H1 (cell line): ENCODE data around the gene MPV17L2. TPM values are rescaled to one million over a fixed set of nuclear protein-coding genes. Genes with fewer than 3 reads are reported as not detected.

Experiments used
- CTCF ChIA-PET: fragments of 300-600 bp; sonication (Branson Sonifier 250); formaldehyde crosslinking; loops from one replicate; lab custom pipeline; 2021; ENCODE audit not compliant: partially characterized antibody; lab: Charles Lee
- POLR2A ChIA-PET: fragments of 300-600 bp; sonication (Branson Sonifier 250); formaldehyde crosslinking; loops from one replicate; lab custom pipeline; 2021; ENCODE audit warnings: inconsistent platforms; ENCODE audit not compliant: partially characterized antibody; lab: Charles Lee
- DNase-seq, 2 experiments: peaks; one replicate each; pipeline versions ENCODE4 v3.0.0 to v3.0.0-alpha.2; 2010 to 2022; ENCODE audit warnings: low spot score in 2 of 2, low read depth in 1 of 2, mixed read lengths in 1 of 2
- FAIRE-seq: peaks from 2 replicates; lab custom pipeline; 2011; peaks lifted over from hg19 to GRCh38; lab: Jason Lieb, UNC
- H2AFZ ChIP-seq: 2 replicates; pipeline ENCODE4 v1.8.1; 2012; ENCODE audit warnings: low read length, inconsistent platforms
- H2AK5ac ChIP-seq: 2 replicates; pipeline ENCODE4 v1.6.1; 2013; ENCODE audit warnings: low read depth, low read length
- H2BK120ac ChIP-seq: replicated peaks from 2 replicates; pipeline ENCODE3; 2013; ENCODE audit warnings: low read depth, low read length, inconsistent platforms
- H2BK12ac ChIP-seq: 2 replicates; pipeline ENCODE4 v1.6.1; 2013; ENCODE audit warnings: low read depth, low read length
- H2BK15ac ChIP-seq: 2 replicates; pipeline ENCODE4 v1.6.1; 2013; ENCODE audit warnings: low read length
- H2BK20ac ChIP-seq: 2 replicates; pipeline ENCODE4 v1.6.1; 2013; ENCODE audit warnings: low read length
- H2BK5ac ChIP-seq: 2 replicates; pipeline ENCODE4 v1.6.1; 2013; ENCODE audit warnings: low read depth, low read length
- H3K14ac ChIP-seq: 2 replicates; pipeline ENCODE4 v1.6.1; 2013; ENCODE audit warnings: inconsistent platforms; ENCODE audit not compliant: insufficient read length
- H3K18ac ChIP-seq: 2 replicates; pipeline ENCODE4 v1.6.1; 2013; ENCODE audit warnings: low read length; ENCODE audit errors: extremely low read depth
- H3K23ac ChIP-seq: 2 replicates; pipeline ENCODE4 v1.6.1; 2013; ENCODE audit warnings: inconsistent platforms; ENCODE audit not compliant: insufficient read length
- H3K23me2 ChIP-seq: 2 replicates; pipeline ENCODE4 v1.6.1; 2013; ENCODE audit warnings: low read depth, low read length
- H3K27ac ChIP-seq: 2 replicates; pipeline ENCODE4 v1.6.1; 2011; ENCODE audit warnings: low read depth, low read length, inconsistent platforms
- H3K27me3 ChIP-seq, 4 experiments: replicated peaks in 1 of 4; 1 replicate in 1 of 4; 2 replicates in 3 of 4; pipeline versions ENCODE4 v1.6.1 to v1.8.1; 2011 to 2013; ENCODE audit warnings: low read length in 3 of 4, mild to moderate bottlenecking in 3 of 4, inconsistent platforms in 2 of 4, mixed read lengths in 2 of 4, moderate library complexity in 1 of 4; ENCODE audit not compliant: control insufficient read depth in 3 of 4, insufficient read depth in 3 of 4; ENCODE audit errors: extremely low read depth in 1 of 4
- H3K36me3 ChIP-seq, 4 experiments: 2 replicates each; pipeline versions ENCODE4 v1.6.1 to v1.8.1; 2011 to 2013; ENCODE audit warnings: mild to moderate bottlenecking in 4 of 4, low read length in 3 of 4, moderate library complexity in 2 of 4, control low read depth in 1 of 4, inconsistent platforms in 1 of 4; ENCODE audit not compliant: insufficient read depth in 4 of 4, control insufficient read depth in 2 of 4
- H3K4ac ChIP-seq: replicated peaks from 2 replicates; pipeline ENCODE3; 2013; ENCODE audit warnings: low read length, low read depth, mixed read lengths, inconsistent platforms; ENCODE audit not compliant: insufficient read length
- H3K4me1 ChIP-seq, 4 experiments: replicated peaks in 1 of 4; 1 replicate in 1 of 4; 2 replicates in 3 of 4; pipeline versions ENCODE4 v1.6.1 to v1.8.1; 2011 to 2013; ENCODE audit warnings: low read length in 3 of 4, inconsistent platforms in 2 of 4, mixed read lengths in 1 of 4; ENCODE audit not compliant: insufficient read depth in 4 of 4, control insufficient read depth in 3 of 4
- H3K4me2 ChIP-seq, 2 experiments: 2 replicates each; pipeline versions ENCODE4 v1.6.1 to v1.8.1; 2011 to 2013; ENCODE audit warnings: low read depth in 2 of 2, low read length in 2 of 2, control low read depth in 1 of 2, inconsistent platforms in 1 of 2, mild to moderate bottlenecking in 1 of 2; ENCODE audit not compliant: insufficient read depth in 1 of 2
- H3K4me3 ChIP-seq, 4 experiments: fragments of 200-600, 300-600 bp in 1 of 4; sonication (generic), shearing (Covaris generic), sonication (Bioruptor Twin) in 1 of 4; 2 replicates each; pipeline versions ENCODE4 v1.5.1 to v1.8.1; 2011 to 2016; ENCODE audit warnings: low read length in 4 of 4, low read depth in 3 of 4, control low read depth in 2 of 4, inconsistent platforms in 2 of 4, mild to moderate bottlenecking in 2 of 4, mixed read lengths in 1 of 4, moderate library complexity in 1 of 4; ENCODE audit not compliant: insufficient read depth in 2 of 4; ENCODE audit errors: extremely low read depth in 1 of 4
- H3K56ac ChIP-seq: replicated peaks from 2 replicates; pipeline ENCODE3; 2013; ENCODE audit warnings: low read depth, mild to moderate bottlenecking, mixed read lengths, low read length, inconsistent platforms; ENCODE audit not compliant: insufficient read length
- H3K79me1 ChIP-seq: 2 replicates; pipeline ENCODE4 v1.6.1; 2013; ENCODE audit warnings: low read depth, low read length, control low read depth
- H3K79me2 ChIP-seq, 2 experiments: 2 replicates each; pipeline versions ENCODE4 v1.6.1 to v1.8.1; 2012 to 2013; ENCODE audit warnings: low read length in 2 of 2, mild to moderate bottlenecking in 2 of 2, inconsistent platforms in 1 of 2; ENCODE audit not compliant: insufficient read depth in 2 of 2, control insufficient read depth in 1 of 2
- H3K9ac ChIP-seq, 4 experiments: replicated peaks in 1 of 4; 1 replicate in 1 of 4; 2 replicates in 3 of 4; pipeline versions ENCODE4 v1.6.1 to v1.8.1; 2011 to 2013; ENCODE audit warnings: low read depth in 3 of 4, low read length in 3 of 4, control low read depth in 2 of 4, mild to moderate bottlenecking in 2 of 4, moderate library complexity in 2 of 4, inconsistent platforms in 1 of 4; ENCODE audit errors: extremely low read depth in 1 of 4
- H3K9me3 ChIP-seq, 2 experiments: 2 replicates each; pipeline versions ENCODE4 v1.6.1 to v1.8.1; 2012 to 2013; ENCODE audit warnings: mild to moderate bottlenecking in 2 of 2, moderate library complexity in 2 of 2, control low read depth in 1 of 2, inconsistent platforms in 1 of 2, low read depth in 1 of 2, low read length in 1 of 2, mixed read lengths in 1 of 2; ENCODE audit not compliant: insufficient read depth in 2 of 2
- H4K20me1 ChIP-seq, 2 experiments: replicated peaks in 1 of 2; 2 replicates each; pipeline versions ENCODE3 to v1.8.1; 2011 to 2013; ENCODE audit warnings: inconsistent platforms in 2 of 2, low read length in 2 of 2, mild to moderate bottlenecking in 1 of 2; ENCODE audit not compliant: insufficient read depth in 2 of 2, control insufficient read depth in 1 of 2
- H4K5ac ChIP-seq: 2 replicates; pipeline ENCODE4 v1.6.1; 2013; ENCODE audit warnings: low read length, low read depth, mixed read lengths, inconsistent platforms; ENCODE audit not compliant: insufficient read length
- H4K8ac ChIP-seq: 2 replicates; pipeline ENCODE4 v1.8.0; 2013; ENCODE audit warnings: mild to moderate bottlenecking, moderate library complexity, low read length, inconsistent platforms; ENCODE audit not compliant: insufficient read depth; ENCODE audit errors: extremely low read depth
- H4K91ac ChIP-seq: replicated peaks from 2 replicates; pipeline ENCODE3; 2013; ENCODE audit warnings: low read length, mixed read lengths, inconsistent platforms; ENCODE audit not compliant: insufficient read length
- CBX8 ChIP-seq: fragments of 300-800, 300-1000 bp; sonication (generic); IDR thresholded peaks from 2 replicates; pipeline ENCODE4 v1.7.1; 2016; ENCODE audit warnings: low read depth, low read length, borderline replicate concordance
- EGR1 ChIP-seq: IDR thresholded peaks from 2 replicates; pipeline ENCODE4 v1.6.1; 2011; ENCODE audit warnings: low read depth, low read length, borderline replicate concordance
- KDM4A ChIP-seq: IDR thresholded peaks from one replicate; pipeline ENCODE4 v1.7.1; 2012; ENCODE audit warnings: low read depth, mild to moderate bottlenecking, moderate library complexity, low read length, inconsistent platforms; ENCODE audit not compliant: severe bottlenecking
- MAFK ChIP-seq: IDR thresholded peaks from 2 replicates; pipeline ENCODE4 v1.6.1; 2012; ENCODE audit warnings: low read depth, mild to moderate bottlenecking, improper control_type of control experiment, low read length
- PHF8 ChIP-seq: fragments of 200-600 bp; sonication (generic); conservative IDR thresholded peaks from 2 replicates; pipeline ENCODE4 v1.7.1; 2012; ENCODE audit warnings: low read depth, mild to moderate bottlenecking, inconsistent platforms, low read length, moderate library complexity
- RAD21 ChIP-seq, 2 experiments: IDR thresholded peaks in 1 of 2; conservative IDR thresholded peaks in 1 of 2; 2 replicates each; pipeline ENCODE4 v1.6.1; 2011; ENCODE audit warnings: low read depth in 2 of 2, low read length in 2 of 2, improper control_type of control experiment in 1 of 2, inconsistent platforms in 1 of 2, mild to moderate bottlenecking in 1 of 2, moderate library complexity in 1 of 2
- RXRA ChIP-seq: IDR thresholded peaks from 2 replicates; pipeline ENCODE4 v1.6.1; 2011; ENCODE audit warnings: low read depth, mild to moderate bottlenecking, low read length, moderate library complexity; ENCODE audit not compliant: insufficient read depth
- WGBS, 2 experiments: shearing (Covaris generic) in 1 of 2; methylation state at CpG; one replicate each; pipeline versions ENCODE4 v1.1.6 to v1.1.7; 2013 to 2015; ENCODE audit warnings: low lambda C conversion rate in 2 of 2, mixed read lengths in 2 of 2, inconsistent platforms in 1 of 2, low coverage in 1 of 2, missing lambda C conversion rate in 1 of 2; ENCODE audit not compliant: insufficient replicate concordance in 2 of 2, insufficient coverage in 1 of 2, insufficient read length in 1 of 2; ENCODE audit errors: extremely low coverage in 1 of 2, missing lambda C conversion rate in 1 of 2; 5-methylcytosine and 5-hydroxymethylcytosine counted together
- polyA plus RNA-seq, 7 experiments: library from polyadenylated mRNA; depleted of rRNA in 3 of 7; stranded (reverse) in 5 of 7; unstranded in 2 of 7; fragments of >200 nt in 5 of 7; fragments of 200-250 nt in 2 of 7; gene quantifications; 1 replicate in 5 of 7; 2 replicates in 1 of 7; 4 replicates in 1 of 7; pipeline versions ENCODE4 v1.2.1 to v1.2.3, GENCODE V29; 2011 to 2013; ENCODE audit warnings: missing spikeins in 2 of 7, mixed read lengths in 2 of 7
- total RNA-seq: library from RNA; stranded (reverse); fragmentation: NEBNext Ultra II Directional; extraction: Animal tissue kit (Norgen Biotek cat#: 25700); gene quantifications from 2 replicates; pipeline ENCODE4 v1.2.1, GENCODE V29; 2021

MPV17L2 gene
- total and polyA plus RNA-seq, 2 of the 8 experiments (the other 6 are each of a cell fraction or from before 2014, with no cell fraction given), result 24.2 to 82.6 TPM

DNA sequence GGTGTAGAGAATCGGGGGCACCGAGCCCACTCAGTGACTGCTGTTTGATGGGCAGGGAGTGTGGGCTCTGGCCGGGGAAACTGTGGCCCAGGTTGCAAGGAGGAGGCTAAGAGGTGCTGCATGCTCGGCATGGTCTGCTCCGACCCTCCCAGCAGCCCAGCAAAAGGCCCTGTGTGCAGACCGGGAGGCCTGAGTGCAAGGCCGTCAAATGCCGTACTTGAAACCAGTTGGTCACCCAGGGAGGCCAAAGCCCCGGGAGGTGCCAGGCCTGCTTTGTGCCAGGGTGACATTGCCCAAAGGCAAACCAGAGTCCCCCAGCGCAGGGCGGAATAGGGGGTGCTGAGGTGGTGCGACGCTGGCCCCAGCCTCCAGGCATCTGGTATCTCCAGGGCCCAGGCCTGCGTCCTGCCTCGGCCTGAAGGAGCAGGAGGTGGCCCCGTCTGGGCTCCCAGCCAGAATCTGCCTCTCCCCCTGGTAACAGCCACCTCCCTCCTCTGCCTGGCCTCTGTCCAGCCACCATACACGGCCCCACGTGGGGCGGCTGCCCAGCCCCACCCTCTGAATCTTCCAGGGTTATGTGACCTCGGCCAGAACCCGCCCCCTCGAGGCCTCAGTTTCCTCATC, 36.1 kb upstream of the MPV17L2 start:
- Histone ChIP-seq H2AK5ac (no peak overlapping the region), H3K9ac (0 out of 7 replicates have a peak overlapping the region, but pooled peaks of 1 of the 4 experiments have one; percentile 13), H4K8ac (peak overlapping the region; percentile 22)

More for the DNA sequence above, 36.1 kb upstream of the MPV17L2 start:
- Histone ChIP-seq H3K14ac (no peak overlapping the region), H3K23ac (no peak overlapping the region), H4K20me1 (peaks cover 4 to 22% of the 10 kb centered on the region in 2 experiments), H3K56ac (no peak overlapping the region), H2AFZ (no peak overlapping the region), H3K4me3 (no peak overlapping the region), H3K27ac (peak overlapping the region; percentile 9; the same call in 1 of the 2 replicates), H3K36me3 (peaks cover 0 to 12% (median 5%) of the 10 kb centered on the region in 4 experiments; a peak in 2 of 8 replicates), H3K79me1 (peaks cover 4% of the 10 kb centered on the region; the same call in 1 of the 2 replicates), H2BK120ac (no peak overlapping the region), H3K4ac (peak overlapping the region; percentile 15), H3K9me3 (no peaks in the 10 kb centered on the region), H4K91ac (no peak overlapping the region), H2BK15ac (no peak overlapping the region), H3K27me3 (no peaks in the 10 kb centered on the region), H3K18ac (no peak overlapping the region; the same call in 1 of the 2 replicates), H3K4me2 (no peak overlapping the region), H2BK5ac (peak overlapping the region; percentile 83; the same call in 1 of the 2 replicates), H3K23me2 (peaks cover 16% of the 10 kb centered on the region), H3K79me2 (no peaks in the 10 kb centered on the region; a peak in 1 of 4 replicates), H2BK12ac (no peak overlapping the region), H2BK20ac (no peak overlapping the region), H3K4me1 (peaks cover 0 to 15% (median 11%) of the 10 kb centered on the region in 4 experiments; a peak in 6 of 7 replicates), H4K5ac (no peak overlapping the region)
- FAIRE-seq, result no peak
- ChIA-PET CTCF (interaction anchor here (1.0 to 1.2 kb wide), 2 partner anchors 31 to 44 kb away, joined by 3 to 5 read pairs; no protein-coding TSS in a partner anchor), POLR2A (interaction anchor here (0.7 to 1.5 kb wide), 2 partner anchors 39 to 75 kb away, joined by 3 read pairs; no protein-coding TSS in a partner anchor)
- WGBS, 2 experiments, result 89% methylated on average over 22 of the region's 22 CpGs; no CpG with 5 or more reads in 1 of the 2 experiments
- TF ChIP-seq MAFK (no peak), EGR1 (no peak), RXRA (no peak), PHF8 (no peak), RAD21 (IDR thresholded peaks at IDR 0.05 in 1 of 2, conservative IDR thresholded peaks at IDR 0.05 in 1 of 2; ENCODE audit: low read depth in 2 of 2, low read length in 2 of 2) (no peak), CBX8 (no peak), KDM4A (no peak)
- no peak for DNase-seq
